Omental fat pad (tissue), 4 donors: ENCODE data around the gene SCGB1C2. TPM values are rescaled to one million over a fixed set of nuclear protein-coding genes. Genes with fewer than 3 reads are reported as not detected.
A peak's percentile ranks its signal among the peaks of the same experiment; 100 is the strongest.
"Not testable (repeated sequence)": the region's sequence is repeated elsewhere in the genome, so short reads cannot be mapped to it uniquely, and the experiment has no call there.

Experiments
- ATAC-seq: fragments of 150-250 bp; one replicate; pipeline ENCODE4 v1.9.1; 2016; ENCODE audit warnings: mild to moderate bottlenecking, moderate library complexity; ENCODE audit not compliant: low FRiP score
- DNase-seq: peaks from one replicate; pipeline ENCODE4 v3.0.0-alpha.2; 2019; ENCODE audit warnings: low spot score
- CTCF ChIP-seq, 3 donors: fragments of 450-650 bp; IDR thresholded peaks; one replicate each; pipeline ENCODE4 v1.5.1; 2016 to 2017; ENCODE audit warnings: antibody characterized with exemption in 3 of 3, mild to moderate bottlenecking in 3 of 3, moderate library complexity in 2 of 3
- total RNA-seq, 4 donors: library from RNA; depleted of rRNA; stranded (reverse); fragments of >200 nt; gene quantifications; one replicate each; pipeline ENCODE4 v1.1.0, GENCODE V29; 2016

SCGB1C2 gene
- not detected for total RNA-seq

GRCh38 chr17:137166-137807 lies at the start of gene SCGB1C2:
SCGB1C2 (plus strand) TSS chr17:137569; CDS start chr17:137591, 22 bp downstream.
- not testable (repeated sequence) for ATAC-seq, DNase-seq

- not testable (repeated sequence) for ATAC-seq, DNase-seq
Measured at GRCh38 chr17:113111-113510, 24.3 kb upstream of the SCGB1C2 start.

GRCh38 chr17:118339-118917 lies 18.9 kb upstream of the SCGB1C2 start:
- not testable (repeated sequence) for ATAC-seq, DNase-seq

- DNase-seq = not testable (repeated sequence)
- peak; percentile 41 for ATAC-seq
Measured at GRCh38 chr17:133932-134331, 3.4 kb upstream of the SCGB1C2 start.

- ATAC-seq = peak; percentile 77
- not testable (repeated sequence) for DNase-seq
Measured at GRCh38 chr17:134332-134785, 3.0 kb upstream of the SCGB1C2 start.

GRCh38 chr17:135022-135421 lies 2.3 kb upstream of the SCGB1C2 start:
- peak; percentile 14 for DNase-seq
- not testable (repeated sequence) for ATAC-seq

GRCh38 chr17:135895-136294 lies 1.5 kb upstream of the SCGB1C2 start:
- not testable (repeated sequence) for ATAC-seq, DNase-seq

GRCh38 chr17:136531-136930 lies 838 bp upstream of the SCGB1C2 start:
- peak; percentile 82 for ATAC-seq
- peak; percentile 42 for DNase-seq

- ATAC-seq = peak; percentile 29
- DNase-seq = not testable (repeated sequence)
Measured at GRCh38 chr17:139401-140205, 2.2 kb downstream of the SCGB1C2 start.

GRCh38 chr17:142102-142661 lies 4.8 kb downstream of the SCGB1C2 start:
- no peak for TF ChIP-seq CTCF (IDR thresholded peaks at IDR 0.05)
- ATAC-seq (no peak), DNase-seq (peak; percentile 24)

GRCh38 chr17:142876-143784 lies 5.8 kb downstream of the SCGB1C2 start:
- ATAC-seq (no peak), DNase-seq (peak; percentile 14)
- TF ChIP-seq CTCF (IDR thresholded peaks at IDR 0.05) = no peak
